PC-9 (cell line): ENCODE measurements around the gene ALX4.

ENCODE experiments used
- CTCF ChIP-seq: fragments of 200-600 bp; sonication (generic); conservative IDR thresholded peaks from 2 replicates; pipeline ENCODE4 v1.6.1; 2017; ENCODE audit warnings: mixed run types, antibody characterized with exemption, mild to moderate bottlenecking, moderate library complexity
- EZH2 ChIP-seq: fragments of 200-600 bp; sonication (generic); IDR thresholded peaks from 2 replicates; pipeline ENCODE4 v1.8.0; 2017; ENCODE audit warnings: antibody characterized with exemption, low read depth

DNA sequence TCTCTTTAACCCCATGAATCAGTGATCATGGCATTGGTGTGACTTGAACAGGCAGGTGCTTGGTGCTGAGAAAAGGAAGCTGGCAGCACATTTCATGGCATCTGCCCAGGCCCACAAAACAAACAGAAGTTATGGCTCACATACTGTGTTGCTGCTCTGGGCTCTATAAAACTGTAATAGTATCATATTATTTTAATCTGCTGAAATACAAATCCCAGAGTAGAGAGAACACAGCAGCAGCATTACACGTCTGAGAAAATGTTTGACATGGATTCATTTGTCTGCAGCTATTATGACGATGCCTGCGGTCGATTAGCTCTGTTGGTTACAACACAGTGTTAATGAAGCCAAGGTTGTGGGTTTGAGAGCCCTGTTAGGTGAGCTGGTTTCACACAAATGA lies 80.8 kb downstream of the ALX4 start:
- no peak for TF ChIP-seq CTCF
- no peak for TF ChIP-seq EZH2
